Measurements from ENCODE around the gene PHF21A.
A peak's percentile ranks its signal among the peaks of the same experiment; 100 is the strongest.

Gene PHF21A

GRCh38 chr11:46121301-46121723 lies at the start of gene PHF21A:
PHF21A (minus strand) TSS chr11:46121454; CDS start chr11:46084219, 37,235 bp downstream.
- DNase-seq (ENCODE audit: low spot score): peak; percentile 92

- no peak for DNase-seq (ENCODE audit: low spot score)
These were observed 49.5 kb upstream of the PHF21A start for GRCh38 chr11:46170797-46171196.

GRCh38 chr11:46162700-46163099 lies 41.4 kb upstream of the PHF21A start:
- no peak for DNase-seq (ENCODE audit: low spot score)

DNA sequence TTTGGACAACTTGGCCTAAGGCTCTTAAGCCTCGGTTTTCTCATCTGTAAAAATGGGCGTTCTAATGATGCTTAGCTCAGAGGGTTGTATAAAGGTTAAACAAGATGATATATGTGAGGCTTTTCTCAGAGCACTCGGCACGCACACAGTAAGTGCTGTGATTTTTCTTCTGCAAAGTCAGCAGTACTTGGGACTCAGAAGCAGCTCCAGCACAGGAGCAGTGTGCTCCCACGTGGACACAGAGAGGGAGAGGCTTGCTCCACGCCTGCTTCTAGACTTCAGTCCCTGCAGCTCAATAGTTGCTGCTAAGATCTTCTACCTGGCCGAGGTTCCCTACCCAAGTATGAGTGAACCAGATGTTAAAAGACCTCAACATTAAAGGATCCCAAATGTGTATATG lies 39.9 kb upstream of the PHF21A start:
- no peak for DNase-seq (ENCODE audit: low spot score)

DNA sequence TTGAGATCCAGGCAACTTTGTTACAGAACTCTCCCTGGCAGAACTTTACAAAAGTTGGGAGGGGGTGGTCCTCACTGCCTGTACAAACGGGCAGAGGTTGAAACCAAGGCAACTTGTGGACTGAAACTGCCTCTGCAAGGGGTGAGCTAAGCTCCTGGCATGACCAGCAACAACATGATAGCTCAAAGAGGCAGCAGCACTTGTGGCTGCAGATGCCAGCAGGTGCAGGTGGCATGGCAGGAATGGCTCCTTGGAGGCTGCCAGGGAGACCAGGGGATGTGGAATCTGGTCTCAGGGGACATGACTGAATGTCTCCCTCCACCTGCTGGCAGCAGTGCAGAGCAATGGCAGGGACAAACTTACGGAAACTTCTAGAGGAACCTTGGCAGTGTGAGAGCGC lies 38.8 kb upstream of the PHF21A start:
- peak; percentile 6 for DNase-seq (ENCODE audit: low spot score)

GRCh38 chr11:46159680-46160079 lies 38.4 kb upstream of the PHF21A start:
- DNase-seq (ENCODE audit: low spot score): peak; percentile 79

GRCh38 chr11:46149826-46150225 lies 28.6 kb upstream of the PHF21A start:
- DNase-seq (ENCODE audit: low spot score): no peak

GRCh38 chr11:46149342-46149741 lies 28.1 kb upstream of the PHF21A start:
- no peak for DNase-seq (ENCODE audit: low spot score)

- no peak for DNase-seq (ENCODE audit: low spot score)
These were observed 23.5 kb upstream of the PHF21A start for GRCh38 chr11:46144741-46145140.

DNA sequence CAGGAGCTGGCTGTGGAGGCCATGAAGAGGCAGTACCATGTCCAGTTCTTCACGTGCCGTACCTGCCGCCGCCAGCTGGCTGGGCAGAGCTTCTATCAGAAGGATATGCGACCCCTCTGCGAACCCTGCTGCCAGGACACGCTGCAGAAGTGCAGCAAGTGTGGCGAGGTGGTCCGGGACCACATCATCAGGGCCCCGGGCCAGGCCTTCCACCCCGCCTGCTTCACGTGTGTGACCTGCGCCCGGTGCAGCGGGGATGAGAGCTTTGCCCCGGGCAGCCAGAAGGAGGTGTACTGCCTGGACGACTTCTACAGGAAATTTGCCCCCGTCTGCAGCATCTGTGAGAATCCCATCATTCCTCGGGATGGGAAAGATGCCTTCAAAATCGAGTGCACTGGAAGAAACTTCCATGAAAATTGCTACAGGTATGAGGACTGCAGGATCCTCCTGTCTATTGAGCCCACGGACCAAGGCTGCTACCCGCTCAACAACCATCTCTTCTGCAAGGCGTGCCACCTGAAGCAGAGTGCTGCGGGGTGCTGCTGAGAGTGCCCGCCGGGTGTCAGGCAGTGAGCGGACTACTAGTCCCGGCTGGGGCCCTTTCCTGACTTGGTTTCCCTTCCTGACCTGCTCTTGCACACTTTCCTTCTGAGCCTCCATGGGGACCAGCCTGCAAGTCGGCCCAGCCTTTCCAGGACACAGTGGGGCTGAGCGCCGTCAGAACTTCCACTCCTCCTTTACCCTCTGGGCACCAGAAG lies 22.0 kb upstream of the PHF21A start:
- DNase-seq (ENCODE audit: low spot score): no peak

DNA sequence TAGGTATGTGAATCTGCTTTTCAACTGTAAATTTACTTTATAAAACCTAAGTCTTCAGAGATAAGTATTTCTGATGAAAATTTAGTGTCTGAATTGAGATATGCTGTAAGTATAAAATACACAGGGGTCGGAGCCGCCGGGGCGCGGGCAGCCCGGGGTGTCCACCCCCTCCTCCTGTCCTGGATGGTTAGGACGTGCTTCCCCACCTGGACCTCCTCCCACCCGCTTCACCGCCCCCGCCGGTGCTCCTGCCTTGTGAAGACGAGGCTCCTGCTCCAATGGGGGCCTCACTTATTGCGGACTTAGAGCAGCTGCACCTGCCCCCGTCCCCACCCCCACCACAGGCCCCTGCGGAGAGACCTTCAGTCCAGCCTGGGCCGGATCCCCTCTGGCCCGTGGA lies 21.3 kb upstream of the PHF21A start:
- DNase-seq (ENCODE audit: low spot score): no peak

DNA sequence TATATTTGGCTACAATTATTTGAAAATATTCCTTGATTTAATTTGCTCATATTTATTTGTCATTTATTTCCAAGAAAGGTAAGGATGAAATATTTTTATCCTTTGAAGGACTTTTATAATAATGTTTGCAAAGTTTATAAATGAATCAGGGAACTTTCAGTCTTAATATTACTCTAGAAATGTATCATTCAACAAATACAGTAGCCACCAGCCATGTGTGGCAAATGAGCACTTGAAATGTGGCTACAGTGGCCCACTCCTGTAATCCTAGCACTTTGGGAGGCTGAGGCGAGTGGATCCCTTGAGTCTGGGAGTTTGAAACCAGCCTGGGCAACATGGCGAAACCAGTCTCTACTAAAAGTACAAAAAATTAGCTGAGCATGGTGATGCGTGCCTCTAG lies 20.3 kb upstream of the PHF21A start:
- DNase-seq (ENCODE audit: low spot score): no peak

DNA sequence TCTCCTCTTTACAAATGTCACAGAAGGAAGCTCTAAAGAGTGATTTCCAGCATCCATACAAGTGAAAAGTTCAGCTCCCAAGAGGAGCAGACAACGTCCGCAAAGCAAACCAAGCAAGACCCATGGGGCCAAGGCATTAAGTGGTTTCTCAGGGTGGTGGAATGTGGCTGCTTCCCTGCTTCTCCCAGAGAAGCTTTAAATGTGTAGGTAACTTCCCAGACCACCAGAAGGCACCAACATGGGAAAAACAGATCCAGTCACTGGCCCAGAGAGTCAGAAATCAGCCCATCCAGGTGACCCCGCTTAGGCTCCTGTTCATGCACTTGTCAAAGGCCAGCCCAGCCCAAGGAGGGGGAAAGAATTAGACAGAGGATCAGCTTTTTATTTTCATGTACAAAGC lies 13.3 kb upstream of the PHF21A start:
- DNase-seq (ENCODE audit: low spot score): no peak

DNA sequence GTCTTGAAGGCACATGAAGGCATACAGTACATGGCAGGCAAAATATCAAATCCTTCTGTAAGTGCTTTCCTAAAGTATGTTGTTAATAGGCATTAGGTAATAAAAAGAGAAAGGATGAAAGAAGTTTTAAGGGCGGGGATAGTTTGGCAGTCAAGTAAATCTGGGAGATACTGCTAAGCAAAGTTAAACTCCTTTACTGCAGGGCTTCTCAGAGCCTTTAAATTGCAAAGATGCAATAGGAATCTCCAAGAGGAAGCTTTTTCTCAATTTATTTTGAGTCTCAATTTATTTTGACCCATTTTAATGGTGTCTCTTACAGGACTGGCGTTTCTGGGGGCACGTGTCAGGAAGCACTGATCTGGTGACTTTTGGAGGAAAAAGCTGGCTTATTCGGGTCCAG lies 12.8 kb upstream of the PHF21A start:
- DNase-seq (ENCODE audit: low spot score): no peak

DNA sequence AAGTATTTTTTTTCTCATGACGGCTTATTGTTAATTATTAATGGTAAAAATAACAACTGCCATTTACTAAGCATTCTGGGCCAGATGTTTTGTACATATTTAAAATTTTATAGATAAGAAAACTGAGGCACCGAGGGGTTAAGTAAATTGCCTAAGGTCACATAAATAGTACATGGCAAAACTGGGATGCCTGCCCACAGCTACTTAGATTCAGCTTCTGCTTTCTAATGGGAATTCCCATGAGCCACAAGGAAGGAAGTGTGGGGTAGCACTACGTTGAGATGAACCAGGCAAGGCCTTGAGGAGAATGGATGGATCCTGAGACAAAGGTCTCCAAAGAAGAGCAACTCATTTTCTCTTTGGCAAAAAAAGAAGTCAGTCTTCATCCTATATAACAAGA lies 11.9 kb upstream of the PHF21A start:
- no peak for DNase-seq (ENCODE audit: low spot score)

GRCh38 chr11:46130286-46130940 lies 9.2 kb upstream of the PHF21A start:
- DNase-seq (ENCODE audit: low spot score): no peak

DNA sequence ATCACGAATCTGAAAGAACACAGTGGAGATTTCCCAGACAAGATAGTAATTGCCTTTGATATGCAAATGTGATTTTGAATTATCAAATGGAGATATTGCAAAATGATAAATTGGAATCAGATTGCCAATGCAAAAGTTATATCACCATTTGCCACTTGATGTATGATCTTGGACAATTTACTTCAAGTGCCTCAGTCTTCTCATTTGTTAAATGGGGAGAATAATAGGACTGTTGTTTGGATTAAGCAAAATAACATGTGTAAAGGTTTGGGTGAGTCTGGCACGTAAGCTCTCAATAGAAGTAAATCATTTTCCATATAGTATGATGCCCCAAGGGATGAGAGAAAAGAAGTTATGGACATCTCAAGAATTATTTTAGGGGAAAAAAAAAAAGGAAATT lies 7.9 kb upstream of the PHF21A start:
- no peak for DNase-seq (ENCODE audit: low spot score)

DNA sequence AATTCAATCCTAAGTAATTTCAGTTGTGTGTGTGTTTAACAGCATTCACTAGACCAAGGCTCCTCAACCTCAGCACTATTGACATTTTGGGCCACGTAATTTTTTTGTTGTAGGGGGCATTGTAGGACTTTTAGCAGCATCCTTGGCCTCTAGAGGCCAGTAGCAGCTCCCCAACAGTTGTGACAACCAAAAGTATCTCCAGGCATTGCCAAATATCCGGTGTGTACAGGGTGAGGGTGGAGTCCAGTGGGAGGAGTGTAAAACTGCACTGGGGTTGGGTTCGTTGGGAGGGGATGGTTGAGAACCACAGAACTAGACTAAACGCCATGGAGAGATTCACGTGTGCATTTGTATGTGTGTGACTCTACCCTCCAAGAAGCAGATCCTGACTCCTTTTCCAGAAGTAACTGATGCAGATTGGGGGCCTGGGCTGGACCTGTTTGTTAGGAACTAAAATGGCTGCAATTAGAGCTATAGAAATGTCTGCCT lies 5.9 kb upstream of the PHF21A start:
- peak; percentile 58 for DNase-seq (ENCODE audit: low spot score)

DNA sequence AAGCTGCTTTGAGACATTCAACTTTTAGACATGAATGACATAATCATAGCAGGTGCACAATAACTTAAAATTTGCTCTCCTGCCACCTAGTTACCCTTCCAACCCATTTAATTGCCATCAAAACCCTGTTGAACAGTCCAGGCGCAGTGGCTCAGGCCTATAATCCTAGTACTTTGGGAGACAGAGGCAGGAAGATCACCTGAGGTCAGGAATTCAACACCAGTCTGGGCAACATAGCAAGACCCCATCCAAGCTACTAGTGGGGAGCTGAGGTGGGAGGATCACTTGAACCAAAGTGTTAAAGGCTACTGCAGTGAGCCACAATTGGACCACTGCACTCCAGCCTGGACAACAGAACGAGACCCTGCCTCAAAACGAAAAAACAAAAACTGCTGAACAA lies 4.0 kb upstream of the PHF21A start:
- no peak for DNase-seq (ENCODE audit: low spot score)

DNA sequence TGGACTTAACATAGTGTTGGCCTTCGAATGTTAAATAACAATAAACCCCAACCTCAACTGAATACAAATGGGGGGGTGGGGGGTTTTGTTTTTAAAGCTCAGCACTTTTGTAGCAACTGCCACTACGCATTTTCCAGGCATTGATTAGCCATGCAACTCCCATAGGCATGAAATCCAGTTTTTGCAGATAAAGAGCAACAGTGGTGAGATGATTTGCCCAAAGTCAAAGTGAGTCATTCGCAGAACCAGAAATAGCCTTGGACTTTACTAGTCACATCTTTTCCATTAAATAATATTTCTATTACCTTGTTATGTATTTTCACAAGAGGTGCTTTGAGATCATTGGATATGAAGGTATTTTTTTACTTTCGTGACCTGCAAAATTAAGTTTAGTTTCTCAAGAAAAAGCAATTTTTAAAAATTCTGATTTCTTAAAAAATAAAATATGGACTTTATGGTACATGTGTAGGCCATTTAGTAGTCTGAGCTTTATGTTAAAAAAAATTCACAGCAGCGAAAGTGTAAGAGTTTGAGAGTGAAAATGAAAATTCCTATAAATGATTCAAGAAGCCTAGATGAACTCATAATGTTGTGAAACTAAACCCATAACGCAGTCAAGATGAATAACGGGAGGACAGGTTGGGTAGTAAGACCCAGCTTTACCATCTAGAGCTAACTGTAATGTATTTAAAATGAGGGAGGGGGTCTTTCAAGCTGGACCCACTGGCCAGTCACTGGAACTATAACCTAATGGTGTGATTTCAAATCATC lies 1.9 kb upstream of the PHF21A start:
- no peak for DNase-seq (ENCODE audit: low spot score)

DNA sequence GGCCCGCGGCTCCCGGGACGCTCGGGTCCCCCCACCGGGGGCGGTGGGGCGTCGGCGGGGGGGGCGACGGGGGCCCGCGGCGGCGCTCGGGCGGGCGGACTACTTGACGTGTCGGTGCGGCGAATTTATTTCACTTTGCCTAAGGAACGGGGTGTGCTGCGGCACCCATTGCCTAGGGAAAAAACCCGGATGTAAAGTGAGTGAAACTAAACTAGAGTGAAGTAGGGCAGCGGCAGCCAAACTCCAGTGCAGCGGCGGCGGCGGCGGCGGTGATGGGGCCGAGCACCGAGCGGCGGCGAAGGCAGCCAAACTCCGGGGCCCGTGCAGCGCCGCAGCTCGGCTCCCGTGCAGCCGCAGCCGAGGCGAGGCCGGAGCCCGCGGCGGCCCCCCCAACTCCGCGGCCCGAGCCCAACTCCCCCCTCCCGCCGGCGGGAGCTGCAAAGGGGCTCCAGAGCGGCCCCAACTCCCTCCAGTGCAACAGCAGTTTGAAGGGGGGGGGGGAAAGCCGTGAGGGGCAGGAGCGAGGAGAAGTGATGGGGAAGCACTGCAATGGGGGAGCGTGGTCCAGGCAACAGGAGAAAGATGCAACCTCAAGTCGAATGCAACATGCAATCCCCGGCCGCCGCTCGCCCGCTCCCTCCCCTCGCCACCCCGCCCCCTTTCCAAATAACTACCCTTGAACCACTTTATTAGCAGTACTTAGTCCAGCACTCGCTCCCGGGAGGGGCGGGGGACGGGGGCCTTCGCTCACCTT lies 647 bp upstream of the PHF21A start:
- DNase-seq (ENCODE audit: low spot score): peak; percentile 93

Data from LoVo (cell line).